ENCODE results near the gene TRIM9.
"Not testable (repeated sequence)": the region's sequence is repeated elsewhere in the genome, so short reads cannot be mapped to it uniquely, and the experiment has no call there.

Gene TRIM9

GRCh38 chr14:50943261-50943942 lies 151.5 kb downstream of the TRIM9 start:
- H3K27ac ChIP-seq: peak overlapping the region; percentile 33 to 81
- TF ChIP-seq, protein P1, sequence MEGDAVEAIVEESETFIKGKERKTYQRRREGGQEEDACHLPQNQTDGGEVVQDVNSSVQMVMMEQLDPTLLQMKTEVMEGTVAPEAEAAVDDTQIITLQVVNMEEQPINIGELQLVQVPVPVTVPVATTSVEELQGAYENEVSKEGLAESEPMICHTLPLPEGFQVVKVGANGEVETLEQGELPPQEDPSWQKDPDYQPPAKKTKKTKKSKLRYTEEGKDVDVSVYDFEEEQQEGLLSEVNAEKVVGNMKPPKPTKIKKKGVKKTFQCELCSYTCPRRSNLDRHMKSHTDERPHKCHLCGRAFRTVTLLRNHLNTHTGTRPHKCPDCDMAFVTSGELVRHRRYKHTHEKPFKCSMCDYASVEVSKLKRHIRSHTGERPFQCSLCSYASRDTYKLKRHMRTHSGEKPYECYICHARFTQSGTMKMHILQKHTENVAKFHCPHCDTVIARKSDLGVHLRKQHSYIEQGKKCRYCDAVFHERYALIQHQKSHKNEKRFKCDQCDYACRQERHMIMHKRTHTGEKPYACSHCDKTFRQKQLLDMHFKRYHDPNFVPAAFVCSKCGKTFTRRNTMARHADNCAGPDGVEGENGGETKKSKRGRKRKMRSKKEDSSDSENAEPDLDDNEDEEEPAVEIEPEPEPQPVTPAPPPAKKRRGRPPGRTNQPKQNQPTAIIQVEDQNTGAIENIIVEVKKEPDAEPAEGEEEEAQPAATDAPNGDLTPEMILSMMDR (IDR thresholded peaks at IDR 0.05): no peak
- H3K4me3 ChIP-seq: peak overlapping the region; percentile 82
- DNase-seq (ENCODE audit: low spot score): peak; percentile 76

DNA sequence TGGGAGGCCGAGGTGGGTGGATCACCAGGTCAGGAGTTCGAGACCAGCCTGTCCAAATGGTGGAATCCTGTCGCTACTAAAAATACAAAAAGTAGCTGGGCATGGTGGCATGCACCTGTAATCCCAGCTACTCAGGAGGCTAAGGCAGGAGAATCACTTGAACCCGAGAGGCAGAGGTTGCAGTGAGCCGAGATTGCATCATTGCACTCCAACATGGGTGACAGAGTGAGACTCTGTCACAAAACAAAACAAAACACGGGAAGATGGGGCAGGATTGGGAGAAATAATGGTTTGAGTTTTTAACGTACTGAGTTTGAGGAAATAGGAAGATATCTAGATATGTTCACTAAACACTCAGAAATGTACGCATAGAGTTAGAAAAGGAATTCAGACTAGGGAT lies 153.3 kb downstream of the TRIM9 start:
- H3K4me3 ChIP-seq; H3K27ac ChIP-seq; DNase-seq (ENCODE audit: low spot score): not testable (repeated sequence)

DNA sequence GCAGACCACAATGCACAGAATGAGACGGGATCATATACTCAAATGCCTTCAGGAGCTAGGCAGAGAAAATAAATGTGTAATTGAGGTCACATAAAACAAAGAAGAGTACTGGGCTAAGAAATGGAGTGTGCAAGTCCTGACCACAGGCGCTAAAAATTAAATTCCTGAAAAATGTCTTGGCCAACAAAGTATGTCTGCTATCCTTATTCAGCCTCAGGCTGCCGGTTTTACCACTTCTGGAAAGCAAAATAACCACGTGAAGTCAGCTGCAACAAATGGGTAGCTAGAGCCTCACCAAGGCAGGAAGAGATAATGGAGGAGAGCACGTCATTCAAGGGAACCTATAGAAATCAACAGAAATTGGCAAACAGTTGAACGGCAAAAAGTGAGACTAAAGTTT lies 153.8 kb downstream of the TRIM9 start:
- Histone ChIP-seq H3K4me3 (no peak overlapping the region), H3K27ac (no peak overlapping the region)
- TF ChIP-seq, protein P1 (IDR thresholded peaks at IDR 0.05): no peak
- no peak for DNase-seq (ENCODE audit: low spot score)

DNA sequence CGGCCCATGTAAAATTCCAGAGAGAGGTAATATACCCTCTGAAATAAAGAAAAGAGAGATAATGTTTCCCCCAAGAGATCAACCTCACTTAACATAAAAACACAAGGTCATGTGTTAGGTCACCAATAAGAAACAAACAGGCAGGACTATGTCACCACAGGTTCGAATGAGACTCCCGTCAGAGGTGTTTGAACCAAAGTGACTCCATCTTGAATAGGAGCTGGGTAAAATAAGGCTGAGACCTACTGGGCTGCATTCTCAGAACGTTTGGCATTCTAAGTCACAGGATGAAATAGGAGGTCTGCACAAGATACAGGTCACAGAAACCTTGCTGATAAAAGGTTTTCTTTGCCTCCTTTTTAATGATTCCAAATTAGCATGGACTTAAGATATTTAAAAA lies 157.1 kb downstream of the TRIM9 start:
- TF ChIP-seq, protein P1 (IDR thresholded peaks at IDR 0.05): no peak
- DNase-seq (ENCODE audit: low spot score): no peak
- Histone ChIP-seq H3K27ac (no peak overlapping the region), H3K4me3 (no peak overlapping the region)

DNA sequence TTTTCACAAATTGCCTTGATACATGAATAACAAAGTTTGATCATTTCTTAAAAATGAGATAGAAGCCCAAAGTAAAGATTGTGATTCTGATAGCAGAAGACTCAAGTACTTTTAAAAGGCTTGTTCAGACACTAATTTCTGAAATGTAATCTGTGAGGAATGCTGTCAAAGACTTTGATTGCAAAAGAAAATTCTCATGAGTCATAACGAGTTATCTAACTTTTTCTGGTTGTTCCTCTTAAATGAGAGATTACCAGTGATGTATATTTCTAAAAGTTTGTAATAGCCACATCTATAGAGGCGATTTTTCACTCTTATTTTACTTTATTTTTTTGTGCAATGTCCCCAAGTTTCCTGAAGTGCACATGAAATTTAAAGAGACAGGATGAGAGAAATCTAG lies 157.6 kb downstream of the TRIM9 start:
- Histone ChIP-seq H3K4me3 (no peak overlapping the region), H3K27ac (no peak overlapping the region)
- TF ChIP-seq, protein P1 (IDR thresholded peaks at IDR 0.05): no peak
- DNase-seq (ENCODE audit: low spot score): no peak

DNA sequence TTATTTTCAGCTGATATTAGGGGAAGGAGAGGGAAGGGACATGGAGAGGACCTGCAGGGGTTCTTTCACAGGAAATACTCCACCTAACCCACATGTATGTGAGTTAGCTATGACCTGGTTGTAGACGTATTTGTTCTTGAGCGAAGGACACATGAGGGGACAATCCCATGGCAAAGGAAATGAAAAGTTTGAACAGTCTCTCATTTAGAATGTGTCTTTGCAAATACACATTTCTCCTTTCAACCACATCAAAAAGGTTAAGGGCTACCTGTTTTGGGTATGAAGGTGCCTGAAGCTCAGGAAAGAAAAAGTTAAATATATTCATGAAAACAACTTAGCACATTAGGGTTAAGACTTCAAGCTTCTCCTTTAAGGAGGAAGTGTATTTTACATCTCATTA lies 158.0 kb downstream of the TRIM9 start:
- no peak overlapping the region for H3K4me3 ChIP-seq
- TF ChIP-seq, protein P1 (IDR thresholded peaks at IDR 0.05): no peak
- H3K27ac ChIP-seq: no peak overlapping the region
- no peak for DNase-seq (ENCODE audit: low spot score)

- Histone ChIP-seq H3K27ac (no peak overlapping the region), H3K4me3 (no peak overlapping the region)
- DNase-seq (ENCODE audit: low spot score): no peak
- TF ChIP-seq, protein P1 (IDR thresholded peaks at IDR 0.05): no peak
These were observed 158.9 kb downstream of the TRIM9 start for GRCh38 chr14:50936016-50936340.
